HepG2 (cell line): Measurements from ENCODE around the gene GSTA1. TPM values are rescaled to one million over a fixed set of nuclear protein-coding genes. Genes with fewer than 3 reads are reported as not detected.

Source experiments
- KLF12 ChIP-seq: sonication (generic); formaldehyde crosslinking; IDR thresholded peaks from 2 replicates; pipeline ENCODE4 v1.4.0; 2020; ENCODE audit warnings: missing genetic modification reagents, borderline replicate concordance
- PHF8 ChIP-seq: sonication (generic); formaldehyde crosslinking; IDR thresholded peaks from 2 replicates; pipeline ENCODE4 v1.5.0; 2020; ENCODE audit warnings: missing genetic modification reagents
- TEAD2 ChIP-seq: sonication (generic); formaldehyde crosslinking; IDR thresholded peaks from 2 replicates; pipeline ENCODE4 v1.9.0; 2021; ENCODE audit warnings: missing genetic modification reagents
- ZNF292 ChIP-seq: sonication (generic); formaldehyde crosslinking; IDR thresholded peaks from 2 replicates; pipeline ENCODE4 v1.8.1; 2022; ENCODE audit warnings: mild to moderate bottlenecking, low read depth, missing genetic modification reagents, borderline replicate concordance
- ZNF552 ChIP-seq: sonication (generic); formaldehyde crosslinking; IDR thresholded peaks from 2 replicates; pipeline ENCODE4 v1.9.0; 2022; ENCODE audit warnings: missing genetic modification reagents, mild to moderate bottlenecking, borderline replicate concordance
- polyA plus RNA-seq, 8 experiments: library from polyadenylated mRNA; depleted of rRNA in 3 of 8; stranded (reverse) in 7 of 8; unstranded in 1 of 8; fragments of >200 nt; fragmentation: Illumina TruSeq in 4 of 8; extraction: Trizol in 4 of 8; gene quantifications; 2 replicates each; pipeline versions ENCODE4 v1.2.1 to v1.2.3, GENCODE V29; 2011 to 2016; ENCODE audit warnings: low read depth in 4 of 8, missing spikeins in 1 of 8, mixed read lengths in 1 of 8; ENCODE audit not compliant: insufficient read depth in 1 of 8
- total RNA-seq, 5 experiments: library from RNA; depleted of rRNA; stranded (reverse); fragments of >200 nt; fragmentation: Illumina TruSeq; extraction: Trizol; gene quantifications; 2 replicates each; pipeline ENCODE4 v1.2.3, GENCODE V29; 2016; ENCODE audit warnings: low read depth in 1 of 5
- TF ChIP-seq, protein P1 (sequence below): sonication (generic); formaldehyde crosslinking; IDR thresholded peaks from 2 replicates; pipeline ENCODE4 v1.4.0; 2020; ENCODE audit warnings: missing genetic modification reagents
- TF ChIP-seq, protein P2 (sequence below): IDR thresholded peaks from 2 replicates; pipeline ENCODE4 v1.6.1; 2016; ENCODE audit warnings: missing biosample characterization, missing genetic modification reagents, low read depth
- TF ChIP-seq, protein P3 (sequence below): sonication (generic); formaldehyde crosslinking; IDR thresholded peaks from 2 replicates; pipeline ENCODE4 v1.4.0; 2020; ENCODE audit warnings: missing genetic modification reagents

Gene GSTA1
- total and polyA plus RNA-seq, 2 of the 13 experiments (the other 11 are each of a cell fraction or from before 2014, with no cell fraction given) = 6.2 to 282 TPM

DNA sequence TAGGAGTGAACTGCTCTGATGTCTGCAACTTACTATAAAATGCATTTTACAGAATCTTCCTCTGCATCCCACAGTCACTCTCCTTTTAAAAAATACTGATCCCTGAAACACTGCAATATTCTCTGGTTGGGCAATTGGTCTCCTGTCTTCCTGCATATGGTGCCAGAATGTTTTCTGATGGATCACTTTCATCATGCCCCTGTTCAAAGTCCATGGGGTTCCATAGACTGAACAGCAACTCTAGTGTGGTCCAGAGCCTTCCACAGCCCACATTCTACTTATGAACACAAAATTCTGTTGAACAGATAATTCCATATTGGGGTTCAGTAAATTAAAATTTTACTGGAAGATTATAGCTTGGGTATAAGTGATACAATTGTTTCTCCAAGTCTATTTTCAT lies 51.3 kb downstream of the GSTA1 start (continued):
- TF ChIP-seq KLF12 (CRISPR knock-in tag) (no peak), ZNF552 (CRISPR knock-in tag) (no peak), ZNF292 (CRISPR knock-in tag) (no peak), TEAD2 (CRISPR knock-in tag) (no peak), PHF8 (CRISPR knock-in tag) (no peak)
- TF ChIP-seq, protein P1, sequence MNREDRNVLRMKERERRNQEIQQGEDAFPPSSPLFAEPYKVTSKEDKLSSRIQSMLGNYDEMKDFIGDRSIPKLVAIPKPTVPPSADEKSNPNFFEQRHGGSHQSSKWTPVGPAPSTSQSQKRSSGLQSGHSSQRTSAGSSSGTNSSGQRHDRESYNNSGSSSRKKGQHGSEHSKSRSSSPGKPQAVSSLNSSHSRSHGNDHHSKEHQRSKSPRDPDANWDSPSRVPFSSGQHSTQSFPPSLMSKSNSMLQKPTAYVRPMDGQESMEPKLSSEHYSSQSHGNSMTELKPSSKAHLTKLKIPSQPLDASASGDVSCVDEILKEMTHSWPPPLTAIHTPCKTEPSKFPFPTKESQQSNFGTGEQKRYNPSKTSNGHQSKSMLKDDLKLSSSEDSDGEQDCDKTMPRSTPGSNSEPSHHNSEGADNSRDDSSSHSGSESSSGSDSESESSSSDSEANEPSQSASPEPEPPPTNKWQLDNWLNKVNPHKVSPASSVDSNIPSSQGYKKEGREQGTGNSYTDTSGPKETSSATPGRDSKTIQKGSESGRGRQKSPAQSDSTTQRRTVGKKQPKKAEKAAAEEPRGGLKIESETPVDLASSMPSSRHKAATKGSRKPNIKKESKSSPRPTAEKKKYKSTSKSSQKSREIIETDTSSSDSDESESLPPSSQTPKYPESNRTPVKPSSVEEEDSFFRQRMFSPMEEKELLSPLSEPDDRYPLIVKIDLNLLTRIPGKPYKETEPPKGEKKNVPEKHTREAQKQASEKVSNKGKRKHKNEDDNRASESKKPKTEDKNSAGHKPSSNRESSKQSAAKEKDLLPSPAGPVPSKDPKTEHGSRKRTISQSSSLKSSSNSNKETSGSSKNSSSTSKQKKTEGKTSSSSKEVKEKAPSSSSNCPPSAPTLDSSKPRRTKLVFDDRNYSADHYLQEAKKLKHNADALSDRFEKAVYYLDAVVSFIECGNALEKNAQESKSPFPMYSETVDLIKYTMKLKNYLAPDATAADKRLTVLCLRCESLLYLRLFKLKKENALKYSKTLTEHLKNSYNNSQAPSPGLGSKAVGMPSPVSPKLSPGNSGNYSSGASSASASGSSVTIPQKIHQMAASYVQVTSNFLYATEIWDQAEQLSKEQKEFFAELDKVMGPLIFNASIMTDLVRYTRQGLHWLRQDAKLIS (CRISPR knock-in tag) = no peak
- TF ChIP-seq, protein P2, sequence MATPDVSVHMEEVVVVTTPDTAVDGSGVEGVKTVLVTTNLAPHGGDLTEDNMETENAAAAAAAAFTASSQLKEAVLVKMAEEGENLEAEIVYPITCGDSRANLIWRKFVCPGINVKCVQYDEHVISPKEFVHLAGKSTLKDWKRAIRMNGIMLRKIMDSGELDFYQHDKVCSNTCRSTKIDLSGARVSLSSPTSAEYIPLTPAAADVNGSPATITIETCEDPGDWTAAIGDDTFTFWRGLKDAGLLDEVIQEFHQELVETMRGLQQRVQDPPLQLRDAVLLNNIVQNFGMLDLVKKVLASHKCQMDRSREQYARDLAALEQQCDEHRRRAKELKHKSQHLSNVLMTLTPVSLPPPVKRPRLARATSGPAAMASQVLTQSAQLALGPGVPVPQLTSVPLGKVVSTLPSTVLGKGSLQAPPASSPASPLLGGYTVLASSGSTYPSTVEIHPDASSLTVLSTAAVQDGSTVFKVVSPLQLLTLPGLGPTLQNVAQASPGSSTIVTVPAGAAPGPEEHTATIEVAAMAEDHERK (CRISPR knock-in tag) = no peak
- TF ChIP-seq, protein P3, sequence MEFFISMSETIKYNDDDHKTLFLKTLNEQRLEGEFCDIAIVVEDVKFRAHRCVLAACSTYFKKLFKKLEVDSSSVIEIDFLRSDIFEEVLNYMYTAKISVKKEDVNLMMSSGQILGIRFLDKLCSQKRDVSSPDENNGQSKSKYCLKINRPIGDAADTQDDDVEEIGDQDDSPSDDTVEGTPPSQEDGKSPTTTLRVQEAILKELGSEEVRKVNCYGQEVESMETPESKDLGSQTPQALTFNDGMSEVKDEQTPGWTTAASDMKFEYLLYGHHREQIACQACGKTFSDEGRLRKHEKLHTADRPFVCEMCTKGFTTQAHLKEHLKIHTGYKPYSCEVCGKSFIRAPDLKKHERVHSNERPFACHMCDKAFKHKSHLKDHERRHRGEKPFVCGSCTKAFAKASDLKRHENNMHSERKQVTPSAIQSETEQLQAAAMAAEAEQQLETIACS (CRISPR knock-in tag) = no peak
